ENCODE data around the gene INAFM2. TPM values are rescaled to one million over a fixed set of nuclear protein-coding genes. Genes with fewer than 3 reads are reported as not detected.
A peak's percentile ranks its signal among the peaks of the same experiment; 100 is the strongest.

Gene INAFM2
- total RNA-seq, 2 experiments from 2014 or later = 15.0 to 16.9 TPM

DNA sequence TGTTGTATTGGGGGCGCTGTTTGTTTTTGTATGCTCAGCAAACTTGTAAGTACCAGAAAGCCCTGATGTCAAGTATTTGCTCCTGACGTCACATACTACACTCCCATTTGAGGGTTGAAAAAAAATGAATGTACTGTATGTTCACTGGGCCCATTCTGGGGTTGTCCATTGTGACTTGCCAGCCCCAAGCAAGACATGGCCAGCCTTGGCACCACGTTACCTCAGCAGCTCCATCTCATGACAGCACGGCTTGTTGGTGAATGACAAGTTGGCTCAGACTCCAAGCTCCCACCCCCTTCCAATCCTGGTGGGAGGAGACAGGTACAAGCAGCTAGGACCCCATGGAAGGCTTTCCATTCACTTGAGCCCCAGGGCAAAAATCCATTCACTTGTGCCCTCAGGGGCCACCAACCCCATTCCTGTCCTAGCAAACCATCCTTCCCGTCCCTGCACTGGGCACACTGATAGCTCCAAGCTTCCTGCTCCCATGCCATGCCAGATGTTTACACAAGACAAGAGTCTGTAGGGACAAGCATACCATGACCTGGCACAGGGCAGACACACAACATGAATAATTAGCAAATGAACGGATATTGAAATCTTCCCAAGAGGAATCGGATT is 28.9 kb downstream of the INAFM2 start:
- ATAC-seq = no peak
- CTCF ChIA-PET = interaction anchor here (1.0 to 7.7 kb wide), 5 partner anchors 9 to 70 kb away, joined by 3 to 71 read pairs (median 4); no protein-coding TSS in a partner anchor
- no peaks in the 10 kb centered on the region for H3K36me3 Mint-ChIP-seq (ENCODE audit: low read depth)
- no peak overlapping the region for H3K27ac Mint-ChIP-seq
- POLR2A ChIA-PET = interaction anchor here (0.9 kb wide), 1 partner anchor 16 kb away, joined by 3 read pairs; no protein-coding TSS in a partner anchor
- no peak overlapping the region for H3K4me3 Mint-ChIP-seq
- no peaks in the 10 kb centered on the region for H3K27me3 Mint-ChIP-seq
- no peaks in the 10 kb centered on the region for H3K9me3 Mint-ChIP-seq
- H3K4me1 Mint-ChIP-seq (ENCODE audit: low read depth) = no peaks in the 10 kb centered on the region
- intact Hi-C loops (cut with micrococcal nuclease) = no loop called here
- TF ChIP-seq, protein P1, sequence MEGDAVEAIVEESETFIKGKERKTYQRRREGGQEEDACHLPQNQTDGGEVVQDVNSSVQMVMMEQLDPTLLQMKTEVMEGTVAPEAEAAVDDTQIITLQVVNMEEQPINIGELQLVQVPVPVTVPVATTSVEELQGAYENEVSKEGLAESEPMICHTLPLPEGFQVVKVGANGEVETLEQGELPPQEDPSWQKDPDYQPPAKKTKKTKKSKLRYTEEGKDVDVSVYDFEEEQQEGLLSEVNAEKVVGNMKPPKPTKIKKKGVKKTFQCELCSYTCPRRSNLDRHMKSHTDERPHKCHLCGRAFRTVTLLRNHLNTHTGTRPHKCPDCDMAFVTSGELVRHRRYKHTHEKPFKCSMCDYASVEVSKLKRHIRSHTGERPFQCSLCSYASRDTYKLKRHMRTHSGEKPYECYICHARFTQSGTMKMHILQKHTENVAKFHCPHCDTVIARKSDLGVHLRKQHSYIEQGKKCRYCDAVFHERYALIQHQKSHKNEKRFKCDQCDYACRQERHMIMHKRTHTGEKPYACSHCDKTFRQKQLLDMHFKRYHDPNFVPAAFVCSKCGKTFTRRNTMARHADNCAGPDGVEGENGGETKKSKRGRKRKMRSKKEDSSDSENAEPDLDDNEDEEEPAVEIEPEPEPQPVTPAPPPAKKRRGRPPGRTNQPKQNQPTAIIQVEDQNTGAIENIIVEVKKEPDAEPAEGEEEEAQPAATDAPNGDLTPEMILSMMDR (IDR thresholded peaks at IDR 0.05) = no peak
- DNase-seq = no peak

DNA sequence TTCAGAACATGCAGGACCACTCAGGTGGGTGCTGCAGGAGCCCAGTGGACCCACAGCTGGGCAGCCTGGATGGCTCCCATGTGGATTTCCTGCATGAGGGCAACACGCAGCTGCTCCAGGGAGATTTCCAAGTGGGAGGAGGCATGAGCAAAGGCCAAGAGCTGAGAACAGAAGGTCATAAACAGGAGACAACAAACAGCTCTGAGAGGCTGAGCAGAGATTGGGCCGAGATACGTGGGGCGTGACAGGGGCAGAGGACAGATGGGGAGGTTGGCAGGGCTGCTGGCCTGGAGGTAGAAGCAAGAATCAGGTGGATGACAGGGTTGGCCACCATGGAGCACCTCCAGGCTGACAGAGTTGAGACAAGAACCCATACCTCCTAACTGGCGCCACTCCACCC is 30.2 kb downstream of the INAFM2 start:
- H3K4me1 Mint-ChIP-seq (ENCODE audit: low read depth) = peaks cover 2% of the 10 kb centered on the region
- DNase-seq = no peak
- H3K27ac Mint-ChIP-seq = no peak overlapping the region
- intact Hi-C loops (cut with micrococcal nuclease) = no loop called here
- ATAC-seq = no peak
- H3K36me3 Mint-ChIP-seq (ENCODE audit: low read depth) = no peaks in the 10 kb centered on the region
- ChIA-PET CTCF (interaction anchor here (0.7 to 7.7 kb wide), 5 partner anchors 10 to 167 kb away, joined by 3 to 71 read pairs (median 6); no protein-coding TSS in a partner anchor), POLR2A (interaction anchor here (1.0 kb wide), 1 partner anchor 14 kb away, joined by 3 read pairs; no protein-coding TSS in a partner anchor)
- H3K4me3 Mint-ChIP-seq = no peak overlapping the region
- no peaks in the 10 kb centered on the region for H3K9me3 Mint-ChIP-seq
- H3K27me3 Mint-ChIP-seq = no peaks in the 10 kb centered on the region
- TF ChIP-seq, protein P1 (IDR thresholded peaks at IDR 0.05) = no peak

DNA sequence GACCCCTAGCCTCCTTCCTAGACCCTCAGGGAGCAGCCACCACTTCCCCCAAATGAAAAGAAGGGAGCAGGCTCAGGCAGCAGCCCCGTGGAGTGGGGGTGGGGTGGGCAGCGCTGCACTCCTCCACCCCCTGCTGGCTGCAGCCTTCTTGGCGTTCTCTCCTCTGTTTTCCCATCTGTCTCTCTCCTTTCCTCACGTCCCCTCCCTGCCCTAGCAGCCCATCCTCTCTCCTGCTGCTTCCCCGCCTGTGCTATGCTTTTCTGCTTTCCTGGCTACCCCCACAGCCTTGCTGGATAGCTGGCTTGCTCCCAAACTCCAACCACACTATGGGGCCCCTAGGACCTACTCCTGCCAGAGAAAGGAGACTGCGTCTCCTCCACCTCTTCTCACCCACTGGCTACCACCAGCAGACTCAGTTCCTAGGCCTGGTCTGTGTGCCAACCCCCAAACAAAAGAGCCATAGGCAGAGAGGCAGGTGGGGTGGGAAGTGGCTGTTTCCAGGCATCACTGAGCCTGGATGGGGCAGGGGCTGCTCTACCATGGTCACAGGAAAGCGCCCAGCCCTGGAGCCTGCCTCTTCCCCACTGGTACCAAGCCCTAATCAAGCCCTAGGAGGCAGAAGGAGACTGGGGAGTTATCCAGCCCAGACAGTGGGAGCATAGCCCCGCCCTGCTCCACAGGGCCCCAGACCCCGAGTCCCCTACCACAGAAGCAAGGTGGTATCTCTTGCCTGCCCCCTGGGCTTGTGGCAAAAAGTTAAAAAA is 31.1 kb downstream of the INAFM2 start:
- TF ChIP-seq, protein P1 (IDR thresholded peaks at IDR 0.05) = peak; percentile 14

DNA sequence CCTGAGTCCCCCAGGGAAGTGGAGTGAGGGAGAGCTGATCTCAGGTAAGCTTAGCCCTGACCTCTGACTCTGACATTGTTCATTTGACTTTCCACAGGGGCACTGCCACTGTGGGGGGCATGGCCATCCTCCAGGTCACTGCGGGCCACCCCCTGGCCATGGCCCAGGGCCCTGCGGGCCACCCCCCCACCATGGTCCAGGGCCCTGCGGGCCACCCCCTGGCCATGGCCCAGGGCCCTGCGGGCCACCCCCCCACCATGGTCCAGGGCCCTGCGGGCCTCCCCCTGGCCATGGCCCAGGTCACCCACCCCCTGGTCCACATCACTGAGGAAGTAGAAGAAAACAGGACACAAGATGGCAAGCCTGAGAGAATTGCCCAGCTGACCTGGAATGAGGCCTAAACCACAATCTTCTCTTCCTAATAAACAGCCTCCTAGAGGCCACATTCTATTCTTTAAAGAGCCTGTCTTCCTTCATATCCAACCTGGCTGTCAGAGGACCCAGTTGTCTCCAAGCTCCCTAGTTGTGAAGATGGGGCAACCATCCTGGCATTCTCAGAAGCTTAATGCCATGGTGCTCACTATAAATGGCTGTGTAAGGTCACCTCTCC is 32.6 kb downstream of the INAFM2 start:
- no peaks in the 10 kb centered on the region for H3K36me3 Mint-ChIP-seq (ENCODE audit: low read depth)
- intact Hi-C loops (cut with micrococcal nuclease) = no loop called here
- H3K4me3 Mint-ChIP-seq = no peak overlapping the region
- H3K4me1 Mint-ChIP-seq (ENCODE audit: low read depth) = peaks cover 7% of the 10 kb centered on the region
- DNase-seq (no peak), ATAC-seq (no peak)
- H3K27ac Mint-ChIP-seq = no peak overlapping the region
- no peaks in the 10 kb centered on the region for H3K27me3 Mint-ChIP-seq
- TF ChIP-seq, protein P1 (IDR thresholded peaks at IDR 0.05) = no peak
- ChIA-PET POLR2A (interaction anchor here (0.7 to 1.4 kb wide), 4 partner anchors 11 to 84 kb away, joined by 3 to 5 read pairs (median 4); no protein-coding TSS in a partner anchor), CTCF (interaction anchor here (0.9 to 7.7 kb wide), 8 partner anchors 12 to 81 kb away, joined by 3 to 71 read pairs (median 11); partner anchors contain the start of gene KNSTRN)
- no peaks in the 10 kb centered on the region for H3K9me3 Mint-ChIP-seq

More for the DNA sequence above, 31.1 kb downstream of the INAFM2 start:
- ChIA-PET POLR2A (interaction anchor here (0.6 to 1.1 kb wide), 3 partner anchors 9 to 1329 kb away, joined by 3 to 5 read pairs (median 5); no protein-coding TSS in a partner anchor), CTCF (interaction anchor here (0.6 to 7.7 kb wide), 10 partner anchors 11 to 76 kb away, joined by 3 to 71 read pairs (median 5); no protein-coding TSS in a partner anchor)
- no peaks in the 10 kb centered on the region for H3K36me3 Mint-ChIP-seq (ENCODE audit: low read depth)
- no peaks in the 10 kb centered on the region for H3K27me3 Mint-ChIP-seq
- DNase-seq (peak; percentile 15), ATAC-seq (no peak)
- no peaks in the 10 kb centered on the region for H3K9me3 Mint-ChIP-seq
- peaks cover 7% of the 10 kb centered on the region for H3K4me1 Mint-ChIP-seq (ENCODE audit: low read depth)
- H3K27ac Mint-ChIP-seq = no peak overlapping the region
- H3K4me3 Mint-ChIP-seq = no peak overlapping the region
- intact Hi-C loops (cut with micrococcal nuclease) = no loop called here
